GM21381 (cell line): ENCODE data around the gene C1orf185.
"Not testable (repeated sequence)": the region's sequence is repeated elsewhere in the genome, so short reads cannot be mapped to it uniquely, and the experiment has no call there.

Experiments
- ATAC-seq: cut with Tn5 transposase; IDR thresholded peaks from one replicate; pipeline ENCODE4 v1.9.1; 2021; ENCODE audit warnings: mild to moderate bottlenecking, moderate library complexity; ENCODE audit not compliant: unreplicated experiment

Gene C1orf185

DNA sequence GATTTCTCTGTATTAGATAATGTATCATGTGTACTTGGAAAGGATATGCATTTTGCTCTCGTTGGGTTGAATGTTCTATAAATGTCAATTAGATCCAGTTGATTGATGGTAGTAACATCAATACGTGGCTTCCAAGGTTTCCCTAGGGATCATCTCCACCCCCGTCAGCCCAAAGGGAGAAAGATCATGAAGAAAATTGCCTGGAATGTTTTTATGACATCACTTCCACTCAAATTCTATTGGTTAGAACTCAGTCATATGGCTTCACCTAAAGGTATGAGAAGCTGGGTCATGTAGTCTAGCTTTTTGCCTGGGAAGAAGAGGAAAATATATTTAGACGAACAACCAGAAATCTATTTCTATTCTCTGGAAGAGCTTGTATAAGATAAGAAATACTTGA lies at the start of gene C1orf185:
TSS of gene C1orf185 (plus strand) at position 253 of the 400 bp plus-strand sequence. CDS start at position 259, 6 bp downstream.
- no peak for ATAC-seq

- ATAC-seq: no peak
Observed at GRCh38 chr1:51058858-51059257, 43.2 kb upstream of the C1orf185 start.

DNA sequence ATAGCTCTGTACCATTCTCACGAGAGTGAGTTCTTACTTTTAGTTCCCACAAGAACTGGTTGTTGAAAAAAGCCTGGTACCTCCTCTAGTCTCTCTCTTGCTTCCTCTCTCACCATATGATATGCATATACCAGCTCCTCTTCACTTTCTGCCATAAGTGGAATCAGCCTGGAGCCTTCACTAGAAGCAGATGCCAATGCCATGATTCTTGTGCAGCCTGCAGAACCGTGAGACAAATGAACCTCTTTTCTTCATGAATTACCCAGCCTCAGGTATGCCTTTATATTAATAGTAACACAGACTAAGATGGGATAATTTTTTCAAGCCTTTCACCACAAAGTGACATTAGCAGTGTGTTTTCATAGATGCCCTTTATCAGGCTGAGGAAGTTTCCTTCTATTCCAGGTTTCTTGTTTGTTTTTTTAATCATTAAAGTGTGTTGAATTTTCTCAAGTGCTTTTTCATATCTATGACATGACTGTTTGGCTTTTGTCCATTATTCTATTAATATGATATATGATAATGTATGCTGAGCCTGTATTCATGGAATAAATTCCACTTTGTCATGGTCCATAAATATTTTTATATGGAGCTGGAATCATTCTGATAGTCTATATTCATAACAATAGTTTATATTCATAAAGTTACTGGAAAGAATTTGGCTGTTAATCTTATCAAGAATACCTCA lies 40.7 kb upstream of the C1orf185 start:
- no peak for ATAC-seq

DNA sequence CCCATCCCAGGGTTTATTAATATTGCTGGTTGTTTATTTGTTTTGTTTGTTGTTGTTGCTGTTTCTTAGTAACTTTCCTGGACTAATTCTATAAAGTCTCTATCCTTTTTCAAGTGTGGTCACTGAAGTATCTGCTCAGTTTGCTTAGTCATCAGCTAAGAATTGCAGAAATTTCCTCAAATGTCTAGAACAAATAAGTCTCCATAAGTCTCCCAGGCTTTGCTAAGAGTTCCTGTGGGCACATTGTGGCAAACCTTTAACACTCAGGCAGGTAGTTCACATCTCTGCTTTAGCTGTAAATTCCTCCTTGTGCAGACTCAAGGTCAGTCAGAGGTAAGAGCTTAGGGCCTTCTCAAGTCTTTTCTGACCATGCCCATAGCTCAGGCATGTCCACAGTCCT lies 38.9 kb upstream of the C1orf185 start:
- ATAC-seq: no peak

GRCh38 chr1:51070011-51070410 lies 32.0 kb upstream of the C1orf185 start:
- no peak for ATAC-seq

DNA sequence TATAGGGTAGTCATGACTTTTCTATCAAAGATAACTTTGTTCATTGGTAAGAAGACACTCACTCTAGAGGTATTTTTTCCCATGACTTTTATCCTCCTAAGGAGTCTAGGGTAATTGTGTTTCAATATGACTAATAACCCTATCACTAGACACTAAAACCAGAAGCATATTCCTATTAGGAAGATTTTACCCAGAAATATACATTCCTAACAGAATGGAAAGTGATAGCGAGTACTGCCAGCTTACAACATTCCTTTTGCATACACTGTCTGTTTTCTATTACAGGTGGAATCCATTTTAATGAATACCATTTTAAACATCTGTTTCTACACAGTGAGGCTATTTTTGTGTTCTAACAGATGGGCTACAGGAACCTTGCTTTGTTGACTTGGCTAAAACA lies 31.4 kb upstream of the C1orf185 start:
- no peak for ATAC-seq

DNA sequence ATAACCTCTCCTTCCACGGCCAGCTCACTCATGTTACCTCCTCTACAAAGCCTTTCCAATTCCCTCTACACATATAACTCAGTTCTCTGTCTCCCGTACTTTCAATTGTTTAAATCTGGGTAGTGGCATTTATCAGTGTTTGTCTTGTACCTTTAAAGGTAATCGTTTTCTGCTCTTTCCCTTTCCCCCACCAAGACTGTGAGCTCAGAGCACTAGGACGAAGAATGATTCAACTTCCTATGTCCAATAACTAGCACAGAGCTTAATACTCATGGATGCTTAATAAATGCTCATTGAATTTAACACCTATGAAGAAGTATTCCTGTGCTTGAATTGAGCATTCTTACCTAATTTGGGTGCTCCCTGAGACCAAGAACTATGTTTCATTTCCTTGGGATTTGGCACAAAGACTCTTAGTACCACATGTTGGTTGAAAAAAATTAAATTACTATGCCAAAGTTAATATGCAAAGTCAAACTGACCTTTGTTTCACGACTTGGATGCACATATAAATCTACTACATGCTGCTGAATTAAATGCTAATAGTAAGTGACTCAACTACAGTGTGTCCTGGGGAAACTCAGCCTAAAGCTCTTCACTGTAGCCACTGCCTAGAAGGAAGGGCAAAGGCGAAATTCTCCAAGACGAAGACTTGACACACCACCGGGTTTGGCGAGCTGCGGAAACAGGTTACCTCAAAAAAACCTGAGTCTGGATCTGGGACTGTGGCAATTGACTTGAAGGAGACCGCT lies 30.6 kb upstream of the C1orf185 start:
- no peak for ATAC-seq

- no peak for ATAC-seq
Observed at GRCh38 chr1:51072043-51072439, 30.0 kb upstream of the C1orf185 start.

- ATAC-seq: no peak
Observed at GRCh38 chr1:51072651-51073050, 29.4 kb upstream of the C1orf185 start.

DNA sequence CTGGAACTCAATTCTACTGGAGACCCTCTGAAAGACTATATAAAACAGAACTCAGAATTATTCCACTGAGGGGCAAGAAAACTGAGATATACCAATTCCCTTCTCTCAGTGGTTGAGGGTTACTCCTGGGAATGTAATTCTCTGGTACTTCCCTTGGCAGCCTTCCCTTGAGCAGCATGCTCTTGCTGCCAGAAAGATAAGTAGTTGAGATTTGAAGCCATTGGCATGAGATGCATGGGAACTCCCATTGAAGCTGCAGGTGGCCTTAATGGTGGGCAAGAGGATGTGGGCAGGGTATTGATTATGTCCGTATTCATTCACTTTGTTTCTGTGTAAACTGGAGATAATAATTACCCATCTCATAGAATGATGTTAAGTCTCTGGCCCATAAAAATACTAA lies 28.6 kb upstream of the C1orf185 start:
- no peak for ATAC-seq

DNA sequence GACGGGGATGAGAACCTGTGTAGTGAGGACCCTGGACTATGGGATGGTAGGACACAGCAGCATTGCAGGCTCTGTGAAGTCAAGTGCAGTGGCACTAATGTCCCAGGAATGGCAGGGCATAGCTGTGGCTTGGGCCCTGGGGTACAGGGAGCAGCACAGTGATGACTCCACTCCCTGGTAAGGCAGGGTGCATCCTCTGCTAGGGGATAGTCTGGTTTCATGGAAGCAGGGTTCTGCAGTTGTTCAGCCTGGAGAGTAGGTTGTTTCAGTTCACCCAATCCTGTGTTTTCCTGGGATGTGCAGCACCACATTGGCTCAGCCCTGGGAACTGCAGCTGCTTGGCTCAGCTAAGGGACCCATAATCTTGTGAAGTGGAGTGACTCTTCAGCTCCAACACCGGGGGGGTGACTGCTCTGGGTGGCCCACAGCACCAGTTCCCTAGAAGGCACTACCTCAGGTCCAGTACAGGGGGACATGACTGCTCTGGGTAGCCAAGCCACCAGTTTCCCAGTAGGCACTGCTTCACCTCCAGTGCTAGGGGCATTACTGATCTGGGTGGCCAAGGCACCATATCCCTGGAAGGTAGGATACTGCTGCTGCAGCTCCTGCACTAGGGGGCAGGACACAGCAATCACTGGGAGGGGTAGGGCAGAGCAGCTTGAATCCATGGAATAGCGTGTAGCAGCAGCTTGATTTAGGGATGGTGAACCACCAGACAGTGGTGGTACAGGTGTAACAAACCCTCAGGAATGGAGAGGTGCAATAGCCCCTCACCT lies 15.3 kb upstream of the C1orf185 start:
- no peak for ATAC-seq

DNA sequence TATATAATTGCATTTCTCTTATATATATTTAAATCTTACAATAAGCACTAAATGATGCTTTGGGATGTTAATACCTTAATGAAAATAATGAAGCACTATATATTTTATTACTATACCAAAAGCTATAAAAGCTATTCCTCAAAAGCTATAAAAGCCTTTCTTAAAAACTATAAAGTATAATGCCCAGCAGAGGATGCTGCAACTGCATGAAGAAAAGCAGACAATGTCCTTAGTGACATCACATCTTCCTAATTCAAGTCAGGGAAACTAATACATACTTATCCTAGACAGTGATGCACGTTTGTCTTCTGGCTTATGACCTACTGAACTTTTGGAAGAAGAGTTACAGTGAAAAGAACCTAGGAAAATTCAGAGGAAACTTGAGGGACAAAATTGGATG lies 13.6 kb upstream of the C1orf185 start:
- ATAC-seq: no peak

GRCh38 chr1:51093581-51093980 lies 8.4 kb upstream of the C1orf185 start:
- ATAC-seq: no peak

GRCh38 chr1:51097171-51097570 lies 4.9 kb upstream of the C1orf185 start:
- no peak for ATAC-seq

DNA sequence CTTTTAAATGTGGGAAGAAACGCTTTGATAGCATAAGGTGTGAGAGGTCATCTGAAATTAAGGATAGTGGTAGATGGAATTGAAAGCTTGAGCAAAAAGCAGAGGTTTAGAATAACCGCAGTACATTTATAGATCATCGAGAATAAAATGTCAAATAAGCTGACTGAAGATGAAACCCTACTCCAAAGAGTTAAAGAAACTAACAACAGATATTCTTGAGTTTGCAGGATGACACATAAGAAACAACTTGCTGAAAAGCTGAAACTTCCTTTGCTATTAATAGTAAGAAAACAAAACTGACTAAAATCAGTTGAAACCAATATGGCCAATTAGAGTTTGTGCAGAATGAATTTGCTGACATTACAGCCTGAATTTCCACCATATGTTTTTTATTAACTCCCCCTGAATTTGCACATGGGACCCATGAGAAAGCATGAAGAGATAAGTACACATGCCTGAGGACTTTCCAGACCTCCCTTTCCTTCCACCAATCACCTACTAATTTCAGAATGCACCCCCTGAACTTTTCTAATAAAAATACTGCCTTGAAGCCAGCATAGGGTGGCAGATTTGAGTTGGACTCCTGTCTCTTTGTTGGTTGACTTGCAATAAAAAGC lies 1.7 kb upstream of the C1orf185 start:
- no peak for ATAC-seq

- ATAC-seq: no peak
Observed at GRCh38 chr1:51114137-51114536, 12.1 kb downstream of the C1orf185 start.

DNA sequence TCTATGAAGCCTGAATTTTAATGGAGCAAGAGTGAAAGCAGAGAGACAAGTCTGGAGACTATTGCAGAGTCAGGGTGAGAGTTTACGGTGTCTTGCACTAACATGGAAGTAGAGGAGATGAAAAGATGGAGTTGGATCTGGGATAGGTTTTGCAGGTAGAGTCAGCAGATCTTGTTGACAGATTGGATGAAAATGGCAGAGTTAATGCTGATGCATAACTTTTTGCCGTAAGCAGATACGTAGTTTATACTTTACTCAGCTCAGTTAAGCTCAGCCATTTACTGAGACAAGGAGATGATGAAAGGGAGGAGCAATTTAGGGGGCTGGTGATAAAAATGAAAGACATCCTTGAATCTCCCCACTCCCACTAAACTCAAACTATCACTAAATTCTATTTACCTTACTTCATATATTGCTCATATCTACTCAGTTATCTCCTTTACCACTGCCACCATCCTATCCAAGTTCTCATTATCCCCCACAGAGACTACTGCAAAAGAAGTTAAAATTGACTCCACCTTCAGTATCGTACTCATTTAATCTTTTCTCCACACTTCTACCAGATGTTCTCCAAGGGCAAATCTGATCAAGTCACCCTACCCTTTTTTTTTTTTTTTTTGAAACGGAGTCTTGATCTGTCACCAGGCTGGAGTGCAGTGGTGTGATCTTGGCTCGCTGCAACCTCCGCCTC lies 13.8 kb downstream of the C1orf185 start:
- ATAC-seq: no peak

DNA sequence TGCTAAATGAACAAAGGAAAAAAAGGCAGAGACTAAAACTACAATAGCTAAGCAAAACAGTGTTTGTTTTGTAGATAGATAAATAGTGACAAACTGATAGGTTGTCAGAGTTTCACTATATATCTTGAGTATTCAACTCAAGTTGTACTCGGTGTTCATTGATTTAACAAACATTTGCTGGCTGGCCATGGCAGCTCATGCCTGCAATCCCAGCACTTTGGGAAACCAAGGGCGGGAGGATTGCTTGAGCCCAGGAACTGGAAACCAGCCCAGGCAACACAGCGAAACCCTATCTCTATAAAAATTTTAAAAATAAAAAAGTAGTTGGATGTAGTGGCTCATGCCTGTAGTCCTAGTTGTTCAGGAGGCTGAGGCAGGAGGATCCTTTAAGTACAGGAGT lies 17.3 kb downstream of the C1orf185 start:
- ATAC-seq: no peak

DNA sequence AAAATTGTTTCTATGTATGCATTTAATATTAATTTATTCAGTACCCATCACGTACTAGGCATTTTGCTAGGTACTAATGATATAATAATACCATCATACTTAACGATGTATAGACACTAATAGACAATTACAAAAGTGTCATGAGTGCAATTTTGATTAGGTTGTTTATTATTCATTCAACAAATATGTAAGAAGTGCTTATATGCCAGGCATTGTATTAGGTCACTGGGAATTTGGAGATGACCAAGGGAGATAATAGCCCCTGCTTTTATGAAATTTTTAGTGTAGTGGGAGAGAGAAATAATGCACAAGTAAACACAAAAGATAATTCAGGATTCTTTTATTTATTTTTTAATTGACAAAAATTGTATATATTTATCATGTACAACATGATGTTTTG lies 18.6 kb downstream of the C1orf185 start:
- ATAC-seq: no peak

- not testable (repeated sequence) for ATAC-seq
Observed at GRCh38 chr1:51127152-51127551, 25.1 kb downstream of the C1orf185 start.

GRCh38 chr1:51131185-51131584 lies 29.2 kb downstream of the C1orf185 start:
- no peak for ATAC-seq
